ENCODE data around the gene ROBO2. TPM values are rescaled to one million over a fixed set of nuclear protein-coding genes. Genes with fewer than 3 reads are reported as not detected.

The ROBO2 gene
- polyA plus RNA-seq, 1 experiment, result 1.6 TPM

GRCh38 chr3:77251136-77251535, 211.2 kb downstream of the ROBO2 start:
- no peaks in the 10 kb centered on the region for H3K27me3 ChIP-seq (ENCODE audit: control insufficient read depth, insufficient read depth, low read length)
- H3K36me3 ChIP-seq (ENCODE audit: control insufficient read depth, insufficient read depth, low read length), result no peaks in the 10 kb centered on the region
- POLR2A ChIA-PET, result no interaction called here
- TF ChIP-seq CTCF (IDR thresholded peaks at IDR 0.05; ENCODE audit: insufficient read depth, low read depth, low read length), result no peak
- H3K4me3 ChIP-seq (ENCODE audit: low read depth, low read length), result no peak overlapping the region
- DNase-seq (ENCODE audit: low read depth), result no peak
- CTCF ChIA-PET, result interaction anchor here (0.7 to 0.9 kb wide), 3 partner anchors 8 to 74 kb away, joined by 3 read pairs; no protein-coding TSS in a partner anchor

GRCh38 chr3:77254967-77255831, 215.3 kb downstream of the ROBO2 start:
- H3K36me3 ChIP-seq (ENCODE audit: control insufficient read depth, insufficient read depth, low read length), result no peaks in the 10 kb centered on the region
- ChIA-PET CTCF (interaction anchor here (0.8 kb wide), 1 partner anchor 216 kb away, joined by 3 read pairs; the partner anchor contains the start of gene ROBO2), POLR2A (no interaction called here)
- no peaks in the 10 kb centered on the region for H3K27me3 ChIP-seq (ENCODE audit: control insufficient read depth, insufficient read depth, low read length)
- DNase-seq (ENCODE audit: low read depth), result no peak
- TF ChIP-seq CTCF (IDR thresholded peaks at IDR 0.05; ENCODE audit: insufficient read depth, low read depth, low read length), result peak; percentile 69
- H3K4me3 ChIP-seq (ENCODE audit: low read depth, low read length), result no peak overlapping the region

- ChIA-PET POLR2A (no interaction called here), CTCF (interaction anchor here (1.0 to 2.2 kb wide), 2 partner anchors 33 to 218 kb away, joined by 3 to 6 read pairs; no protein-coding TSS in a partner anchor)
- Histone ChIP-seq H3K4me3 (ENCODE audit: low read depth, low read length) (no peak overlapping the region), H3K36me3 (ENCODE audit: control insufficient read depth, insufficient read depth, low read length) (no peaks in the 10 kb centered on the region), H3K27me3 (ENCODE audit: control insufficient read depth, insufficient read depth, low read length) (no peaks in the 10 kb centered on the region)
- DNase-seq (ENCODE audit: low read depth), result no peak
- TF ChIP-seq CTCF (IDR thresholded peaks at IDR 0.05; ENCODE audit: insufficient read depth, low read depth, low read length), result no peak
Measured at GRCh38 chr3:77256584-77257503, 216.9 kb downstream of the ROBO2 start.

GRCh38 chr3:77259694-77260093, 219.8 kb downstream of the ROBO2 start:
- TF ChIP-seq CTCF (IDR thresholded peaks at IDR 0.05; ENCODE audit: insufficient read depth, low read depth, low read length), result no peak
- no peaks in the 10 kb centered on the region for H3K27me3 ChIP-seq (ENCODE audit: control insufficient read depth, insufficient read depth, low read length)
- no peak for DNase-seq (ENCODE audit: low read depth)
- no peak overlapping the region for H3K4me3 ChIP-seq (ENCODE audit: low read depth, low read length)
- ChIA-PET POLR2A (no interaction called here), CTCF (interaction anchor here (0.8 to 1.2 kb wide), 2 partner anchors 9 to 221 kb away, joined by 3 read pairs; no protein-coding TSS in a partner anchor)
- no peaks in the 10 kb centered on the region for H3K36me3 ChIP-seq (ENCODE audit: control insufficient read depth, insufficient read depth, low read length)

Data from BJ (cell line).